ENCODE results near the gene TRIM17. TPM values are rescaled to one million over a fixed set of nuclear protein-coding genes. Genes with fewer than 3 reads are reported as not detected.
"Not testable (repeated sequence)": the region's sequence is repeated elsewhere in the genome, so short reads cannot be mapped to it uniquely, and the experiment has no call there.

The TRIM17 gene
- polyA plus RNA-seq, 1 donor: 0.63 TPM

- DNase-seq (ENCODE audit: low read depth): no peak
These were observed 33.5 kb upstream of the TRIM17 start for GRCh38 chr1:228450200-228450599.

- DNase-seq (ENCODE audit: low read depth): no peak
These were observed 31.7 kb upstream of the TRIM17 start for GRCh38 chr1:228448372-228448771.

GRCh38 chr1:228446852-228447251, 30.2 kb upstream of the TRIM17 start:
- no peak for DNase-seq (ENCODE audit: low read depth)

GRCh38 chr1:228445843-228446650, 29.4 kb upstream of the TRIM17 start:
- no peak for DNase-seq (ENCODE audit: low read depth)

- DNase-seq (ENCODE audit: low read depth): no peak
These were observed 28.8 kb upstream of the TRIM17 start for GRCh38 chr1:228445490-228445842.

- DNase-seq (ENCODE audit: low read depth): no peak
These were observed 26.7 kb upstream of the TRIM17 start for GRCh38 chr1:228443395-228443794.

- DNase-seq (ENCODE audit: low read depth): no peak
These were observed 24.3 kb upstream of the TRIM17 start for GRCh38 chr1:228440761-228441500.

- no peak for DNase-seq (ENCODE audit: low read depth)
These were observed 21.6 kb upstream of the TRIM17 start for GRCh38 chr1:228438266-228438665.

GRCh38 chr1:228437424-228437962, 20.8 kb upstream of the TRIM17 start:
- DNase-seq (ENCODE audit: low read depth): no peak

- no peak for DNase-seq (ENCODE audit: low read depth)
These were observed 18.0 kb upstream of the TRIM17 start for GRCh38 chr1:228434689-228435088.

- not testable (repeated sequence) for DNase-seq (ENCODE audit: low read depth)
These were observed 16.8 kb upstream of the TRIM17 start for GRCh38 chr1:228433337-228434053.

GRCh38 chr1:228430243-228430642, 13.6 kb upstream of the TRIM17 start:
- DNase-seq (ENCODE audit: low read depth): no peak

GRCh38 chr1:228429698-228430097, 13.0 kb upstream of the TRIM17 start:
- DNase-seq (ENCODE audit: low read depth): no peak

- DNase-seq (ENCODE audit: low read depth): no peak
These were observed 12.3 kb upstream of the TRIM17 start for GRCh38 chr1:228429007-228429406.

GRCh38 chr1:228428412-228428811, 11.8 kb upstream of the TRIM17 start:
- no peak for DNase-seq (ENCODE audit: low read depth)

- DNase-seq (ENCODE audit: low read depth): no peak
These were observed 10.0 kb upstream of the TRIM17 start for GRCh38 chr1:228426518-228427175.

- no peak for DNase-seq (ENCODE audit: low read depth)
These were observed 8.3 kb upstream of the TRIM17 start for GRCh38 chr1:228424685-228425660.

- DNase-seq (ENCODE audit: low read depth): no peak
These were observed 6.9 kb upstream of the TRIM17 start for GRCh38 chr1:228423404-228424053.

GRCh38 chr1:228420968-228421826, 4.5 kb upstream of the TRIM17 start:
- no peak for DNase-seq (ENCODE audit: low read depth)

All from forelimb muscle (tissue), 1 donor.